RPMI8226 (cell line): ENCODE results near the gene BRINP2.

Experiments
- DNase-seq: peaks from one replicate; pipeline ENCODE4 v3.0.0-alpha.2; 2015

The BRINP2 gene

GRCh38 chr1:177227978-177228692 lies 57.4 kb downstream of the BRINP2 start:
- no peak for DNase-seq

GRCh38 chr1:177228693-177229065 lies 57.9 kb downstream of the BRINP2 start:
- DNase-seq: no peak

- DNase-seq: no peak
These were observed 59.0 kb downstream of the BRINP2 start for GRCh38 chr1:177229781-177230180.

DNA sequence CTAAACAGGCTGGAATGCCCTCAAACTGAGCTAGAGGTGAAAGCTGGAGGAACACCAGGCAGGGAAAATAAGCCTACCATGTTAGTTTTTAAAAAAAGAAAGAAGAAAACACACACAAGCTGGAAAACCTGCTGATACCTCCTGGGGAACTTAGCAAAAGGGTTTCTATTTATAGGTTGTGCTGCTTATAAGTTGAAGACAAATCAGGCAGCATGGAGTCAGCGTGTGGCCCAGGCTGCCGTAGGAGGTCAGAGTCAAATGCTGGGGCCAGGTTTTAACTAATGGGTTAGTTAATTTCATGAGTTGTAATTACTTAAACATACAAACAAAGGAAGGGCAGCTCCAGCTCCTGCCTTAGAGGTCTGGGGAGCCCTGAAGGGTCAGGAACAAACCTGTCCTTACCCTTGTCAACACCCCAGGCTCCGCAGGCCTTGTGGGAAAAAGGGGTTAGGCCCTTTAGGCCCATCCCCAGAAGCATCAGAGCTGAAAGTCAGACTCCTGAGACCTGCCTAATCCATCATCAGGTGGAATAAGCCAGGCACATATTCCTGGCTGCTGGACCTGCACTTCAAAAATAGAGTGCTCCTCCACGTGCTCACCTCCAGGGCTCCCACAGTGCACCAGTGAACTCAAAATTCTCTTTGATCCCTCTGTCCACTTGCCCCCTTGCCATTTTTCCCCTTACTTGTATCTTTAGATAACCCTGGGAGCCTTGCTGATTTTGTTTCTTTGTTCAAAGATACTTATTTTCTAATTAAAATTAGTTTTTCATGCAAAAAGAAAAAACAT lies 59.7 kb downstream of the BRINP2 start:
- no peak for DNase-seq

- no peak for DNase-seq
These were observed 64.6 kb downstream of the BRINP2 start for GRCh38 chr1:177235350-177235749.

- no peak for DNase-seq
These were observed 66.2 kb downstream of the BRINP2 start for GRCh38 chr1:177236962-177237361.

DNA sequence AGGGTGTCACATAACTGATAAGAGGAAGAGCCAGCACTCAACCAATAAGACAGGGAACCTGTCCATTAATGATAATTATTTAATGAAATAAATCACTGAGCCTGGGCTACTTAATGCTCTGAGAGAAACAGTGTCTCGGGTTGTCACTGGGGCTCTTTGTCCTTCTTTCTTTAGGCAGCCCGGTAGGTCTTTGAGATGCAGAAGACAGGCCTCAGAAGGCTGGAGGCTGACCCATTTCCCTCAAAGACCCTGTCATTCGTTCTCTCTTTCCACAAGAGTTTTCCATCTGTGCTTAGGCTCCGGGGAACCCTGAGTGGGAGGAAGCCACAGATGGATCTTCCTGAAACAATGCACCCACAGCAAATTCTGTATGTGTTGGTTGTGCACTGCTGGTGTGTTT lies 68.2 kb downstream of the BRINP2 start:
- DNase-seq: no peak

DNA sequence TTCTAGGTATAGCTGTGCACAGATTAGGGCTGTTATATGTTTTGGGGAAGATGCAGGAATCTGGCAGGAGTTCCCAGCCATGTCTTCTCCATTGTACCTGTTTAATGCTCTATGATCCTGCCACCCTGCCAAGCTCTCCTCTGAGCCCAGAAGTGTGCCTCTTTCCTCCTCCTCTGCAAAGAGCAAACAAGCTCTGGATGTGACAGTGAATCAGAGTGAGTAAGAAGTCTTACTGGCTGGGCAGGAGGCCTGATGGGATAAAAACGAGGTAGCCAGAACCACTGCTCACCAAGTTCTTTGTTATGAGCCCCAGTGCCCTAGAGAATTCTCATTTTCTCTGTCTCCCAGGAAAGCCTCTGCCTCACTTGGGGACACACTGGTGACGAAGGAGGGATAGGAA lies 69.0 kb downstream of the BRINP2 start:
- no peak for DNase-seq

DNA sequence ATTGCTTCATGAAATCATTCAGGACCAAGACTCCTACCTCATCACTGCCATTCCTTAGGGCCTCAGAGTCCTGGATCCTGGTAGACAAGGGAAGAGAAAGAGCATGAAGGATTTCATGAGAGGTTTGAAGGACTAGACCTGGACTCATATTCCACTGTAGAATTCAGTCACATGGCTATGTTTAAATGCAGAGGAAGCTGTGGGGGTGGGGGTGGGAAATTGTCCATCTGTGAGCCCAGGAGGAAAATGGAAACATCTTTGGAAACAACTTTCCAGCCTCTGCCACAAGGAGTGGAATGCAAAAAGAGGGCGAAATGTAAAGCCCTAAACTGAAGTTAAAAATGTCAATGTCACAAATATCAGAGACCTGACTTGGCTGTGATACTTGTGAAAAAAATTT lies 73.0 kb downstream of the BRINP2 start:
- DNase-seq: no peak

DNA sequence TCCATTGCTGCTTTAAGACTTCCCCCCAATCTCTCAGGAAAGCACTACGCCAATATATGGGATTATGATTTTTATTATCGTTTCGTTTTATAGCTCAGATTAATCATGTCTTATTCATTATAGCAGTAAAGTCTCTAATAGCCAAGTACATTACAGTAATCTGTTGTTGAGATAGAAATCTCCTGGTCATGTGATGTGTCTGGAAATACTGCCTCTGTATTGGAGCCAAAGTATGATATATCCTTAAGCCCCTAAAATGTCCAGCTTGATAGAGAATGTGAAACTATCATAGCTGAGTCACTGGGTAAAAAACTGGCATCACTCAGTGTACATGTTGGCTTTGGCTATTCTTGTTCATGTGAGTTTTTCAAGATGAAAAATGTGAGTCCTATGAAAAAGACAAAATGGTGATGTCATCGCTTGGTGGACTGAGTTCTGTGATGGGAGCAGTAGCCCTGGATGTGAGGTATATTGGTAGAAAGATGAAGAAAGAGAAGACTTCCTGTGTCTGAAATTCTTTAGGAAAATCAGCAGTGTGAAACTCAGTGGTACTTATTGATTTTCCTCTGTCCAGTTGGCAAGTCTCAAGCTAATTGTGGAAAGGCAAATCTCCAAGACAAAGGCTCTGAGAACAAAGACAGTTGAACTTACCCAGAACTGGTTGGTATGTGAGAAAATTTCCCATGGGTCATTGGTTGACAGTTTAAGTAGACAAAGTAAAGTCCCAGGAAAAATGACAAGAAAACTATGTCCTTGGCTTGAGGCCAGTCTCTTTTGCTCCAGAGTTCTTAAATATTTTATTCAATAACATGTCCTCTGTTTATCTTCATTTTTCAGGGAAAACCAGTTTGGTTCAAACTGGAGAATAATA lies 76.2 kb downstream of the BRINP2 start:
- DNase-seq: no peak

GRCh38 chr1:177247623-177248176 lies 76.9 kb downstream of the BRINP2 start:
- DNase-seq: no peak

DNA sequence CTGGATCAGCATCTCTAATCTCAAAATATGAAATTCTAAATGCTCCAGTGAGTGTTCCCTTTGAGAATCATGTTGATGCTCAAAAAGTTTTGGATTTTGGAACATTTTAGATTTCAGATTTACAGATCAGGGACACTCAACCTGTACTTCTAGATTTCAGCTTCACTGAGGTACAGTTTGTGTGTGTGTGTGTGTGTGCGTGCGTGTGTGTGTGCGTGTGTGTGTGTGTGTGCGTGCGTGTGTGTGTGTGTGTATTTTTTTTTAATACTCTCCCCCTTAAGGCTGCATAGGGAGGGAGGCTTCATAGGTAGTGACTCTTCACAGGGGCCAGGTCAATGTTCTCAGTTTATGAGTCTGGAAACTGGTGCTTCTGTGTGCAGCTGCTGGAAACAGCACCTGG lies 77.5 kb downstream of the BRINP2 start:
- no peak for DNase-seq

- no peak for DNase-seq
These were observed 78.5 kb downstream of the BRINP2 start for GRCh38 chr1:177249231-177249630.

DNA sequence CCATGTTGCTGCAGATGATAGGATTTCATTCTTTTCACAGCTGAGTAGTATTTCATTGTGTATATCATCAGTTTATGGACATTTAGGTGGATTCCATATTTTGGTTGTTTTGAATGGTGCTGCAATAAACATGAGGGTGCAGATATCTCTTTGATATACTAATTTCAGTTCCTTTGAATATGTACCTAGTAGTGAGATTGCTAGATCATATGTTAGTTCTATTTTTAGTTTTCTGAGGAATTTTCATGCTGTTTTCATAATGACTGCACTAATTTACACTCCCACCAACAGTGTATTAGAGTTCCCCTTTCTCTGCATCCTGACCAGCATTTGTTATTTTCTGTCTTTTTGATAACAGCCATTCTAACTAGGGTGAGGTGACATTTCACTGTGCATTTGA lies 82.1 kb downstream of the BRINP2 start:
- no peak for DNase-seq

DNA sequence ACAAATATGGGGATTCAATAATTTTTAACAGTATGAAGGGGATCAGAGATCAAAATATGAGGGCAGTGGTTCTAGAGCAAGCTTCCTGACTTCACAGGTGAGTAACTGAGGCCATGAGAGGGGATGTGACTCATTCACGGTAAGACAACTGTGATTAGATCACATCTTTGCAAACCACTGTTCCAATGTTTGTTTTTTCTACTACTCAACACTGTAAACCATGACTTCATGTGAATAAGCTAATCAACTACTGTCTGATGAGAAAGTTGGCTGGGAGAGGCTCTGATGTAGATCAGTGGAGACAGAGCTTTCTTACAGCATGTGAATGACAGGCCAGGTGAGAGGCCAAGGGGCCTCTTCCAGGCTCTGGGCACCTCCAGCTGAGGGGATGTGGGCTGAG lies 84.7 kb downstream of the BRINP2 start:
- DNase-seq: no peak

DNA sequence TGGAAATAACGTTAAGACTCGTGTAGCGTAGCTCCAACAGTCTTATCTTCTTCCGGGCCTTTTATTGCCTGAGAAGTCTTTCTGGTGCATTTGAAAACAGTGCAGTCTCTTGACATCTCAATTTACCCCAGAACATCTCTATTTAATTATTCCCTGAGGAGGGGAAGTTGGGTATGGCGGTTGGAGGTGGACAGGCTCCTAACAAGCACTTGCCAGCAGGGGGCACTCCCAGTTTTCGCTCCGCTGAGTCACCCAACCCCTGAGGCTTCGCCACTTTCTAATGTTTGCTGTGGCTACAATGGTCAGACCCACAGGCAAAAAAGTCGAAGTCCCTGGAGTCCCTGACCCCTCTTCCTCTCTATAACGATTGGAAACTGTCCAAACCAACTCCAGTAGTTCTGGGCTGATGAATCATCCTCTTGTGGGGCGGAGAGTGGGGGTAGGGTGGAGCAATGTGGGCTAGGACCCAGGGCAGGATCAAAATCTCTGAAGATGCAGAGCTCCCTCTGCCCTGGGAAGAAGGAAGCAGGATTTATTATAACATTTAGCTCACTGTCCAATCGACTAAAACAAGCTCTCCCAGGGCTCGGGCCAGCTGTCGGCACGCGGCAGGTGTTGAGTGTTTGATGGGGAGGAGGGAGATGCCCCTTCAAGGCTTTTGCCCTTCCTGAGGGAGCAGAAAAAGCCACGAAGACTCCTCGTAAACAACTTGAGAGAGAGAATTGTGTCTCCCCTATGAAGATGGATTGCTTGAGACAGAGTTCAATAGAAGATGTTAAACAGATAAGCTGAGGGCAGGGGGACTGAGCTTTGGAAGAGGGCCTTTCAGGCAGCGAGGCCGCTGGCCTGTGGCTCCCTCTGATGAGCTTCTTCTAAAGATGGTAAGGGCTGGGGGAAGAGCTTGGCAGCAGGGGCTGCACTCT lies 85.7 kb downstream of the BRINP2 start:
- peak; percentile 32 for DNase-seq

DNA sequence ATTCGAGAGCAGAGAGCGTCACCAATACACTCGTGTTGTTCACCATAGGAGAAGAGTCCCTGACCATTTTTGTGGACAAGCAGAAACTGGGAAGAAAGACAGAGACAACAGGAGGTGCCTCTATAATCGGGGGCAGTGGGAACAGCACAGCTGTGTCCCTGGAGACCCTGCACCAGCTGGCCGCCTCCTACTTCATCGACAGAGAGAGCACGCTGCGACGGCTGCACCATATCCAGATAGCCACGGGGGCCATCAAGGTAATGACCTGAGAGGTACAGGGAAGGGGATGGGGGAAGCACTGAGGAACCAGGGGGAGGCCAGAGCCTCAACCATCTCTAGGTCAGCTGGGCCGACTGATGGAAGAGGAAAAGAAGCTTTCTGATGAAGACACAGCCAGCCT lies 86.4 kb downstream of the BRINP2 start:
- DNase-seq: no peak

DNA sequence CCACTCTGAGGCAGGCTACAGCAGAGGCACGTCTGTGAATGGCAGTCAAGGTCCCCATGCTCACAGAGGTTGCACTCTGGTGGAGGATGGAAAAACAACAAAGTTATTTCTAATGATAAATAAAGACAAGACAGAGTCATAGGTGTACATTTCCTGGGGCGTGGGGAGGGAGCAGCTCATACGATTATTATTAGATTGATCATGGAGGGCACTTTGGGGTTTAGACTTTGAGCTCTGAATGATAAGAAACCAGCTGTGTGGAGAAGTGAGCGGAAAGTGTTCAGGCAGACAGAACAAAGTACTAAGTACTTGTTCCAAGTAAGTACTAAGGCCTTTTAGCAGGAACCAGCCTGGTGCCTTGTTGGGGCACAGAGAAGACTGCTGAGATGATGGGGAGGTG lies 86.8 kb downstream of the BRINP2 start:
- no peak for DNase-seq

DNA sequence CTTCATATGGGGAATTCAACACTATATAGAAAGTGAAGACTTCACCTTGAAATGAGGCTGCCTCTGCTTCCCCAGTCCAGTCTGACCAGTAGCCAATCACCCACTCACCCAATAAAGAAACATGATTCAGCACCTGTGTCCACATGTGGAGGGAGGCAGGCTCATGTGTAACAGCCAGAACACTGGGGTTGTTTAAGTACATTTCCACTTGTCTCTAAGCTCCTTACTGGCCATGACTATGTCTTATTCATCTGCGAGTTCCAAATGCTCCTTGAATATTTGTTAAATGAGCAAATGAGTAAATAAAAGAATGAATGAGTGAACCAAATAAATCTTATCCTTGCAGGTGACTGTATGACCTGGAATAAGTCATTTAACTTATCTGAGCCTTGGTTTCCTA lies 100.1 kb downstream of the BRINP2 start:
- DNase-seq: no peak

DNA sequence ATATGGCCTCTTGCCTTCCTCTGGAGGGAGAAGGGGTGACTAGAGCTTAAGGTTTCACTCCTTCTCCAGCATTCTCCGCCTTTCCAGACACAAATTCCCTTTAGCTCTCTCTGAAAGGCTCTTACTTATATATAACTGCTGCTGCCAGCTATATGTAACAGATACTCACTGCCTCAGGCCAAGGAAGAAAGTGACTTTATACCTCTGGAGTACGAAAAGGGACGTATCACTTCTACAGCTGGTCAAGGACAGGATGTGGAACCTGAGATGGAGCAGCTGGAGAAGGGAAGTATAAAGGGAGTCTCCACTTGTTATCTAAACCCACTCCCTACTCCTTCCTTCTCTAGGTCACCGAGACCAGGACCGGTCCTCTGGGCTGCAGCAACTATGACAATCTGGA lies 102.4 kb downstream of the BRINP2 start:
- no peak for DNase-seq

DNA sequence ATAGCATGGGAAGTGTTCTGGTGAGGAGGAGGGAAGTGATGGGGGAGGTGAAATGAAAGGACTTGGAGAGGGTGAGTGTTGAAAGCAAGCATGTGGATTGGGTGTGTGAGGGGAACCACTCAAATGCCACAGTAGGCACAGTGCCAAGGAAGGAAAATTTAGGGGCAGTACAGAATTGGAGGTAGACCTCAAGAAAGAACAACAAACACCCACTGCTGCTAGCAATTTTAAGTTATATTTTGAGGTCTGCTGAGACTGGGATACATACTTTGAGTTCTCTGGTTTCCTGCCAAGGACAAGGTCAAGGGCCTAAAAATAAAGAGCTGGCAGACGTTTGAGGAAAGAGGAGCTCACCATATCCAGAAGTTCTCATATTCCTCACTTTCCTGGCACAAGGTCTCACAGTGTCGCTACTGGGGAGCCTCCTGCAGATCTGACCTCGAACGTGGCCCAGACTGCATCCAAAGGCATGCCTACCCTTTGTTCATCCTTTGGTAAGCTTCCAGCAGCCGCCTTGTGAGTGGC lies 104.0 kb downstream of the BRINP2 start:
- DNase-seq: no peak

- DNase-seq: no peak
These were observed 105.0 kb downstream of the BRINP2 start for GRCh38 chr1:177275736-177276135.
